H9 (cell line): ENCODE data around the gene CSNK2A2. TPM values are rescaled to one million over a fixed set of nuclear protein-coding genes. Genes with fewer than 3 reads are reported as not detected.

Experiments
- DNase-seq: peaks from one replicate; pipeline ENCODE4 v3.0.0-alpha.2; 2017
- H2AFZ ChIP-seq: one replicate; pipeline ENCODE4 v1.6.1; 2013; ENCODE audit warnings: mild to moderate bottlenecking, low read length, control low read depth, moderate library complexity
- H2AK5ac ChIP-seq: 2 replicates; pipeline ENCODE4 v1.6.1; 2013; ENCODE audit warnings: low read length, control low read depth, mixed read lengths; ENCODE audit not compliant: insufficient read length
- H2BK120ac ChIP-seq: one replicate; pipeline ENCODE4 v1.6.1; 2013; ENCODE audit warnings: low read depth, mild to moderate bottlenecking, low read length, control low read depth, inconsistent platforms; ENCODE audit not compliant: poor library complexity, severe bottlenecking
- H2BK12ac ChIP-seq: 2 replicates; pipeline ENCODE4 v1.6.1; 2013; ENCODE audit warnings: low read length, control low read depth, mixed read lengths, low read depth; ENCODE audit not compliant: insufficient read length
- H2BK15ac ChIP-seq: 2 replicates; pipeline ENCODE4 v1.6.1; 2013; ENCODE audit warnings: low read depth, low read length, control low read depth
- H2BK20ac ChIP-seq: one replicate; pipeline ENCODE4 v1.6.1; 2013; ENCODE audit warnings: low read depth, mild to moderate bottlenecking, low read length, control low read depth, inconsistent platforms; ENCODE audit not compliant: poor library complexity, severe bottlenecking
- H2BK5ac ChIP-seq: 2 replicates; pipeline ENCODE4 v1.6.1; 2013; ENCODE audit warnings: low read length, control low read depth, mixed read lengths; ENCODE audit not compliant: insufficient read length
- H3K14ac ChIP-seq: 2 replicates; pipeline ENCODE4 v1.6.1; 2013; ENCODE audit warnings: low read length, control low read depth; ENCODE audit not compliant: insufficient read depth
- H3K18ac ChIP-seq: 2 replicates; pipeline ENCODE4 v1.6.1; 2013; ENCODE audit warnings: low read depth, mild to moderate bottlenecking, mixed read lengths, low read length, control low read depth; ENCODE audit not compliant: insufficient read length
- H3K23ac ChIP-seq: 2 replicates; pipeline ENCODE4 v1.6.1; 2013; ENCODE audit warnings: low read length, control low read depth, mixed read lengths, low read depth; ENCODE audit not compliant: insufficient read length
- H3K23me2 ChIP-seq: 2 replicates; pipeline ENCODE4 v1.6.1; 2013; ENCODE audit warnings: low read depth, mild to moderate bottlenecking, mixed read lengths, low read length, control low read depth; ENCODE audit not compliant: insufficient read length, poor library complexity, severe bottlenecking
- H3K27ac ChIP-seq: 2 replicates; pipeline ENCODE4 v1.5.1; 2013; ENCODE audit warnings: low read length, control low read depth, mixed read lengths, low read depth; ENCODE audit not compliant: insufficient read length
- H3K27me3 ChIP-seq: 2 replicates; pipeline ENCODE4 v1.6.1; 2013; ENCODE audit warnings: low read length, control low read depth, inconsistent platforms; ENCODE audit not compliant: insufficient read depth
- H3K4ac ChIP-seq: 2 replicates; pipeline ENCODE4 v1.6.1; 2013; ENCODE audit warnings: low read depth, mild to moderate bottlenecking, control low read depth, inconsistent platforms, low read length, moderate library complexity
- H3K4me1 ChIP-seq: 2 replicates; pipeline ENCODE4 v1.6.1; 2013; ENCODE audit warnings: low read length, control low read depth, inconsistent platforms; ENCODE audit not compliant: insufficient read depth
- H3K4me2 ChIP-seq: 2 replicates; pipeline ENCODE4 v1.6.1; 2013; ENCODE audit warnings: low read length, control low read depth, mixed read lengths; ENCODE audit not compliant: insufficient read length, insufficient read depth
- H3K56ac ChIP-seq: 2 replicates; pipeline ENCODE4 v1.6.1; 2013; ENCODE audit warnings: low read depth, mild to moderate bottlenecking, mixed read lengths, low read length, control low read depth; ENCODE audit not compliant: insufficient read length
- H3K79me1 ChIP-seq: 2 replicates; pipeline ENCODE4 v1.6.1; 2013; ENCODE audit warnings: low read depth, mild to moderate bottlenecking, moderate library complexity, low read length, control low read depth, inconsistent platforms; ENCODE audit not compliant: insufficient read depth, poor library complexity, severe bottlenecking
- H3K79me2 ChIP-seq: 2 replicates; pipeline ENCODE4 v1.6.1; 2013; ENCODE audit warnings: low read length, control low read depth, inconsistent platforms; ENCODE audit not compliant: insufficient read depth
- H3K9ac ChIP-seq: 2 replicates; pipeline ENCODE4 v1.6.1; 2013; ENCODE audit warnings: low read length, control low read depth, mixed read lengths; ENCODE audit not compliant: insufficient read length; ENCODE audit errors: extremely low read depth
- H3K9me3 ChIP-seq: one replicate; pipeline ENCODE4 v1.6.1; 2013; ENCODE audit warnings: low read depth, low read length, inconsistent platforms; ENCODE audit not compliant: control insufficient read depth
- H3T11ph ChIP-seq: one replicate; pipeline ENCODE4 v1.6.1; 2013; ENCODE audit warnings: mild to moderate bottlenecking, low read length, control low read depth, inconsistent platforms
- H4K20me1 ChIP-seq: one replicate; pipeline ENCODE4 v1.6.1; 2013; ENCODE audit not compliant: control insufficient read depth, insufficient read length, insufficient read depth
- H4K5ac ChIP-seq: 2 replicates; pipeline ENCODE4 v1.6.1; 2013; ENCODE audit warnings: low read depth, mild to moderate bottlenecking, mixed read lengths, low read length, control low read depth; ENCODE audit not compliant: insufficient read length
- H4K8ac ChIP-seq: replicated peaks from 2 replicates; pipeline ENCODE4 v1.6.1; 2013; ENCODE audit warnings: low read length, control low read depth, mixed read lengths, low read depth; ENCODE audit not compliant: insufficient read length
- H4K91ac ChIP-seq: 2 replicates; pipeline ENCODE4 v1.6.1; 2013; ENCODE audit warnings: low read depth, mild to moderate bottlenecking, moderate library complexity, mixed read lengths, low read length, control low read depth; ENCODE audit not compliant: insufficient read length
- H3K27ac Mint-ChIP-seq, 3 experiments: 2 replicates in 2 of 3; 3 replicates in 1 of 3; pipeline ENCODE4 v1.8.0; 2020 to 2021; ENCODE audit warnings: mixed read lengths in 3 of 3, mild to moderate bottlenecking in 1 of 3, moderate library complexity in 1 of 3
- H3K27me3 Mint-ChIP-seq: 2 replicates; pipeline ENCODE4 v1.8.0; 2021; ENCODE audit warnings: low read depth, mild to moderate bottlenecking, moderate library complexity, mixed read lengths
- H3K36me3 Mint-ChIP-seq, 3 experiments: 2 replicates in 2 of 3; 3 replicates in 1 of 3; pipeline ENCODE4 v1.8.0; 2020 to 2021; ENCODE audit warnings: low read depth in 3 of 3, mixed read lengths in 3 of 3; ENCODE audit not compliant: insufficient read depth in 1 of 3
- H3K4me1 Mint-ChIP-seq, 2 experiments: 2 replicates each; pipeline ENCODE4 v1.8.0; 2020; ENCODE audit warnings: mixed read lengths in 2 of 2
- H3K4me3 Mint-ChIP-seq, 2 experiments: 2 replicates in 1 of 2; 3 replicates in 1 of 2; pipeline ENCODE4 v1.8.0; 2020 to 2021; ENCODE audit warnings: mild to moderate bottlenecking in 2 of 2, mixed read lengths in 2 of 2, moderate library complexity in 1 of 2
- H3K9me3 Mint-ChIP-seq, 2 experiments: 2 replicates in 1 of 2; 3 replicates in 1 of 2; pipeline ENCODE4 v1.8.0; 2020; ENCODE audit warnings: mild to moderate bottlenecking in 2 of 2, mixed read lengths in 2 of 2, moderate library complexity in 1 of 2
- CTCF ChIP-seq: fragments of 200-600 bp; sonication (generic); conservative IDR thresholded peaks from 3 replicates; pipeline ENCODE4 v1.8.0; 2021; ENCODE audit warnings: antibody characterized with exemption, mild to moderate bottlenecking
- WGBS: extraction: QIAGEN DNeasy Blood & Tissue Kit; methylation state at CpG from one replicate; pipeline ENCODE4 v1.1.7; 2013; ENCODE audit warnings: missing lambda C conversion rate, low lambda C conversion rate, mixed read lengths; ENCODE audit not compliant: insufficient read length; ENCODE audit errors: extremely low coverage; 5-methylcytosine and 5-hydroxymethylcytosine counted together
- total RNA-seq: library from RNA; stranded (reverse); gene quantifications from 2 replicates; pipeline ENCODE4 v1.2.1, GENCODE V29; 2021

Gene CSNK2A2
- total RNA-seq, 1 experiment from 2014 or later, result 134 TPM

DNA sequence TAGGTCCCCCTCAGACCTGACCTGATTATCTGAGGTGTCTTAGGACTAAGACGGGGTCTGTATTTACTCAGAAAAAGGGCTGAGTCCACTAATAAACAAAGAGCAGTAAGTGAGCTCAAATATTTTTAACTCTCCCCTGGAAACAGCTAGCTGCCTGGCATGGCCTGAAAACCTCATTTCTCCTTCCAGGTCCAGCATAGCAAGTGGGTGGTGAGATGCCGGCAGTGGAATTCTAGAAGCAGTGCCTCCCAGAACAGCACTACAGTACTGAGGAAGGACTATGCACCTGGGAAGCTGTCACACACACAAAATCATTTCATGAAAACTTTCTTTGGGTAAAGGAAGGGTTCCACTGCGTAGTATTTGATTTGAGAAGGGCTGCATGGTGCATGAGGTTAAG is 39.2 kb downstream of the CSNK2A2 start:
- no peak overlapping the region for H3T11ph ChIP-seq
- H3K23me2 ChIP-seq, result no peaks in the 10 kb centered on the region
- H3K14ac ChIP-seq, result no peak overlapping the region
- H3K27ac ChIP-seq, result no peak overlapping the region
- no peak overlapping the region for H4K91ac ChIP-seq
- no peak overlapping the region for H3K56ac ChIP-seq
- no peaks in the 10 kb centered on the region for H3K27me3 Mint-ChIP-seq
- H3K23ac ChIP-seq, result no peak overlapping the region
- no peak overlapping the region for H2BK120ac ChIP-seq
- no peaks in the 10 kb centered on the region for H3K4me1 Mint-ChIP-seq
- H3K79me2 ChIP-seq, result no peaks in the 10 kb centered on the region
- no peaks in the 10 kb centered on the region for H3K9me3 ChIP-seq
- no peak overlapping the region for H2AK5ac ChIP-seq
- no peak overlapping the region for H4K8ac ChIP-seq
- no peak for DNase-seq
- no peak overlapping the region for H3K18ac ChIP-seq
- H4K20me1 ChIP-seq, result no peaks in the 10 kb centered on the region
- H3K9me3 Mint-ChIP-seq, result no peaks in the 10 kb centered on the region
- no peaks in the 10 kb centered on the region for H3K4me1 ChIP-seq
- H3K27me3 ChIP-seq, result no peaks in the 10 kb centered on the region
- H2BK15ac ChIP-seq, result no peak overlapping the region
- no peak overlapping the region for H2BK12ac ChIP-seq
- no peak overlapping the region for H4K5ac ChIP-seq
- TF ChIP-seq CTCF, result no peak
- no peak overlapping the region for H2AFZ ChIP-seq
- no peak overlapping the region for H3K4ac ChIP-seq
- H3K79me1 ChIP-seq, result no peaks in the 10 kb centered on the region
- no peak overlapping the region for H2BK5ac ChIP-seq
- peak overlapping the region in 2 of 3 experiments; percentile 14 to 61; a peak in 1 of 7 replicates for H3K27ac Mint-ChIP-seq
- no CpG with 5 or more reads among the region's 3 CpGs for WGBS
- H3K4me3 Mint-ChIP-seq, result no peak overlapping the region
- no peak overlapping the region for H3K4me2 ChIP-seq
- H2BK20ac ChIP-seq, result no peak overlapping the region
- no peak overlapping the region for H3K9ac ChIP-seq
- peaks cover 10 to 41% (median 28%) of the 10 kb centered on the region in 3 experiments; a peak in 6 of 7 replicates for H3K36me3 Mint-ChIP-seq
